DND-41 (cell line): ENCODE results near the gene S100Z.

Experiments used
- ATAC-seq: fragments of 200-7000 bp; cut with Tn5 transposase; 3 replicates; pipeline ENCODE4 v1.9.1; 2021; ENCODE audit warnings: low read depth; ENCODE audit not compliant: insufficient read depth
- DNase-seq: peaks from one replicate; pipeline ENCODE4 v3.0.0-alpha.2; 2020
- H2AFZ ChIP-seq: 2 replicates; pipeline ENCODE4 v1.6.0; 2012; ENCODE audit warnings: low read depth, low read length
- H3K27ac ChIP-seq: 2 replicates; pipeline ENCODE4 v1.5.1; 2012; ENCODE audit warnings: low read length, inconsistent platforms
- H3K27me3 ChIP-seq: fragments of 200-600 bp; sonication (generic); 2 replicates; pipeline ENCODE4 v1.6.0; 2012; ENCODE audit warnings: low read length, mild to moderate bottlenecking, inconsistent platforms; ENCODE audit not compliant: insufficient read depth, poor library complexity
- H3K36me3 ChIP-seq: 2 replicates; pipeline ENCODE4 v1.5.1; 2012; ENCODE audit warnings: low read length, inconsistent platforms; ENCODE audit not compliant: insufficient read depth
- H3K4me1 ChIP-seq: 2 replicates; pipeline ENCODE4 v1.5.1; 2012; ENCODE audit warnings: mild to moderate bottlenecking, low read length; ENCODE audit not compliant: insufficient read depth
- H3K4me2 ChIP-seq: 2 replicates; pipeline ENCODE4 v1.6.0; 2012; ENCODE audit warnings: mild to moderate bottlenecking, moderate library complexity, low read length, inconsistent platforms; ENCODE audit not compliant: insufficient read depth
- H3K4me3 ChIP-seq, 2 experiments: fragments of 200-600 bp in 1 of 2; shearing (Covaris generic) in 1 of 2; 2 replicates each; pipeline ENCODE4 v1.5.1; 2012 to 2016; ENCODE audit warnings: inconsistent platforms in 2 of 2, low read length in 2 of 2, mild to moderate bottlenecking in 2 of 2, low read depth in 1 of 2, moderate library complexity in 1 of 2
- H3K79me2 ChIP-seq: 2 replicates; pipeline ENCODE4 v1.6.0; 2012; ENCODE audit warnings: low read length, inconsistent platforms; ENCODE audit not compliant: insufficient read depth
- H3K9ac ChIP-seq: 2 replicates; pipeline ENCODE4 v1.6.0; 2012; ENCODE audit warnings: low read depth, mild to moderate bottlenecking, inconsistent platforms, low read length, moderate library complexity
- H3K9me3 ChIP-seq: 2 replicates; pipeline ENCODE4 v1.5.1; 2012; ENCODE audit warnings: low read length, moderate library complexity, mild to moderate bottlenecking, inconsistent platforms; ENCODE audit not compliant: insufficient read depth, severe bottlenecking
- H4K20me1 ChIP-seq: 2 replicates; pipeline ENCODE4 v1.6.0; 2012; ENCODE audit warnings: low read length; ENCODE audit not compliant: insufficient read depth
- EZH2 ChIP-seq: IDR thresholded peaks from 3 replicates; pipeline ENCODE4 v1.6.1; 2012; ENCODE audit warnings: borderline replicate concordance, low read depth, mild to moderate bottlenecking, moderate library complexity, low read length, inconsistent platforms; ENCODE audit not compliant: severe bottlenecking
- TF ChIP-seq, protein P1 (sequence below): IDR thresholded peaks from 2 replicates; pipeline ENCODE4 v1.5.1; 2012; ENCODE audit warnings: borderline replicate concordance, low read length, moderate library complexity, mild to moderate bottlenecking; ENCODE audit not compliant: poor library complexity, severe bottlenecking; ENCODE audit errors: extremely low read depth

S100Z gene

DNA sequence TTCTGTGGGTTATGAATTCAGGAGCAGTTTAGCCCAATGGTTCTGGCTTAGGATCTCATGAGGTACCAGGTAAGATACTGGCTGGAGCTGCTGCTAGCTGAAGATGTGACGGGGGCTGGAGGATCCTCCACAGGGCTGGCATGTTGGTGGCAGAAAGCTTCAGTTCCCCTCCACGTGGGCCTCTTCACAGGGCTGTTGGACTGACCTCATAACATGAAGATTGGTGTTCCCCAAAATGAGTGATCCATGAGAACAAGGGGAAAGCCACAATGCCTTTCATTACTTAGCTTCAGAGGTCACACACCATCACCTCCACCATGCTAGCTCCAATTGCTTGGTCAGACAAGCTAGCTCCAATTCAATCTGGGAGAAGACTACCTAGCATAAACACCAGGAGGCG lies 8.5 kb upstream of the S100Z start:
- H2AFZ ChIP-seq, result no peak overlapping the region
- no peak for DNase-seq
- no peaks in the 10 kb centered on the region for H3K27me3 ChIP-seq
- no peaks in the 10 kb centered on the region for H3K79me2 ChIP-seq
- ATAC-seq, result no peak
- no peaks in the 10 kb centered on the region for H4K20me1 ChIP-seq
- H3K36me3 ChIP-seq, result no peaks in the 10 kb centered on the region
- no peak overlapping the region for H3K4me3 ChIP-seq
- H3K9ac ChIP-seq, result no peak overlapping the region
- H3K9me3 ChIP-seq, result no peaks in the 10 kb centered on the region
- no peak overlapping the region for H3K4me2 ChIP-seq
- no peaks in the 10 kb centered on the region for H3K4me1 ChIP-seq
- no peak overlapping the region for H3K27ac ChIP-seq
- TF ChIP-seq EZH2, result no peak

DNA sequence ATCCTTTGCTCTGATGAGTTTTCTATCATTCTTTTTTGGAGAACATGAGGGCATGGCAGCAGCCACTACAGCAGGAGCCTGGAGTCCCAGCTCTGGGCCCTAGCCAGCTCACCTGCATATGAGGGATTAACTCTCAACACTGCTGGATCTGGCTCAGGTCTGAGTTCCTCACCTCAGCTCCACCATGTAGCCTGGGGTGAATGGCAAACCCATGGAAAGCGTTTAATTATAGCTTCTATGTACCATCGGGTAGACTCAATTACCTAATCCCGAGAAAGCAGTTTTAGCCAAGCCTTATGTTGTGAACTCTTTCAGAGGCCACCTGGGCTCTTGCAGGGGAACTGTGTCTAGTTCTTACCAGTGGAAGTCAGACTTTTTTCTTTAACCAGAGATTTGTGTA lies 3.9 kb upstream of the S100Z start:
- no peak for DNase-seq
- Histone ChIP-seq H3K9me3 (no peaks in the 10 kb centered on the region), H3K4me1 (no peaks in the 10 kb centered on the region), H3K4me3 (no peak overlapping the region), H3K27ac (no peak overlapping the region), H3K4me2 (no peak overlapping the region), H3K27me3 (no peaks in the 10 kb centered on the region), H3K9ac (no peak overlapping the region), H3K36me3 (no peaks in the 10 kb centered on the region), H2AFZ (no peak overlapping the region), H4K20me1 (no peaks in the 10 kb centered on the region), H3K79me2 (no peaks in the 10 kb centered on the region)
- no peak for TF ChIP-seq EZH2
- TF ChIP-seq, protein P1, sequence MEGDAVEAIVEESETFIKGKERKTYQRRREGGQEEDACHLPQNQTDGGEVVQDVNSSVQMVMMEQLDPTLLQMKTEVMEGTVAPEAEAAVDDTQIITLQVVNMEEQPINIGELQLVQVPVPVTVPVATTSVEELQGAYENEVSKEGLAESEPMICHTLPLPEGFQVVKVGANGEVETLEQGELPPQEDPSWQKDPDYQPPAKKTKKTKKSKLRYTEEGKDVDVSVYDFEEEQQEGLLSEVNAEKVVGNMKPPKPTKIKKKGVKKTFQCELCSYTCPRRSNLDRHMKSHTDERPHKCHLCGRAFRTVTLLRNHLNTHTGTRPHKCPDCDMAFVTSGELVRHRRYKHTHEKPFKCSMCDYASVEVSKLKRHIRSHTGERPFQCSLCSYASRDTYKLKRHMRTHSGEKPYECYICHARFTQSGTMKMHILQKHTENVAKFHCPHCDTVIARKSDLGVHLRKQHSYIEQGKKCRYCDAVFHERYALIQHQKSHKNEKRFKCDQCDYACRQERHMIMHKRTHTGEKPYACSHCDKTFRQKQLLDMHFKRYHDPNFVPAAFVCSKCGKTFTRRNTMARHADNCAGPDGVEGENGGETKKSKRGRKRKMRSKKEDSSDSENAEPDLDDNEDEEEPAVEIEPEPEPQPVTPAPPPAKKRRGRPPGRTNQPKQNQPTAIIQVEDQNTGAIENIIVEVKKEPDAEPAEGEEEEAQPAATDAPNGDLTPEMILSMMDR, result no peak
- ATAC-seq, result no peak

DNA sequence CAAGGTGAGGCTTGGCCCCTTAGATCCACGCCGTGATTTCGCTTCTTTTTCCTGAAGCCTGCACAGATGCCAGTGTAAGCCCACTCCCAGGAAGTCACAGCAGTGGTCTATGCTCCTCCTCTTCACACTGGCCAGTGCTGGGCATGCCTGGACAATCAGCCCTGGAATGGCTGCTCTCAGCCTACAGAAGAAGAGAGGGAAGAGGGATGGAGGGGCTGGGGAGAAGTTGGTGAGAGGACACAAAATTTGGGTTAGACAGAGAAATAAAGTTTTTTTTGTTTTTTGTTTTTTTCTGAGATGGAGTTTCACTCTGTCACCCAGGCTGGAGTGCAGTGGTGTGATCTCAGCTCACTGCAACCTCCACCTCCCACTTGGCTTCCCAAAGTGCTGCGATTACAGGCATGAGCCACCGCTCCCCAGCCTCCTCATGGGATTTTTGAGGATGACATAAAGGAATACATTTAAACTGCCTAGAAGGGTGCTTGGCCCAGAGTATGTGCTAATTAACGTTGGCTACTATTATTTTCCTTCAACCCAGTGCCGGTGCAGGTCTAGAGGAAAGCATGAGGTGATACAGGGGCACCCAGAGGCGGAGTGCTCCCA lies 830 bp downstream of the S100Z start:
- Histone ChIP-seq H3K36me3 (no peaks in the 10 kb centered on the region), H3K27me3 (no peaks in the 10 kb centered on the region), H3K4me3 (no peak overlapping the region), H4K20me1 (no peaks in the 10 kb centered on the region), H3K4me1 (peaks cover under 1% of the 10 kb centered on the region), H3K4me2 (no peak overlapping the region), H2AFZ (no peak overlapping the region), H3K79me2 (no peaks in the 10 kb centered on the region), H3K9ac (no peak overlapping the region), H3K9me3 (no peaks in the 10 kb centered on the region), H3K27ac (no peak overlapping the region)
- DNase-seq (no peak), ATAC-seq (no peak)
- no peak for TF ChIP-seq EZH2
- TF ChIP-seq, protein P1, result no peak

DNA sequence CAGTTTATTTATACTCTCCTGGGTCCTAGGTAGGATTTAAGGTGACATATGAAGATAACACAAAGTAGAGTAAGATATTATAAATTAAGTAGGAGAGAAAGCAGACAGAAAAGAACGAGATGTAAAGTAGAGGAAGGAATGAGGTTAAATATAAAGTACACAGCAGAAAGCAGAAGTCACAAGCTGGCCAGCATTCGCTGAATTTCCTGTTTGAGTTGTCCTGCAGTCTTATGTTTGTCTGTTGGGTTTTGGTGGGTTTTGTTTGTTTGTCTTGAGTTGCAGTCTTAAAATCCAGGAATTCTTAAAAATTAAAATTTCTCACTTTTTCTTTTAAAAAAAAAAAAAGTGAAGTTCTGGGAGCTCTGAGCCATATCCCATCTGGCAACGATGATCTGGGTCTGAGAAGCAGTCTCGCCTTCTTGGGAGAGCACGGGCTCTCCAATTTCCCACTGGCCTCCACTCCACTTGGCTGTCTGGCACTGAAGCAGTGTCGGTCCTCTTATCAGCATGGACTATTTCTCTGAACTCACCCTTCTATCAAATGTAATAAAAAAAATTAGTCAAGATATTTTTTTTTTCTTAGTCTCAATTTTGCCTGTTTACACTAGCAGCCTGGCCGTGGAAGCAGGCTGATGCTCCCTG lies 2.0 kb downstream of the S100Z start:
- DNase-seq (no peak), ATAC-seq (no peak)
- Histone ChIP-seq H3K27me3 (no peaks in the 10 kb centered on the region), H3K79me2 (no peaks in the 10 kb centered on the region), H3K9me3 (no peaks in the 10 kb centered on the region), H3K27ac (no peak overlapping the region), H4K20me1 (no peaks in the 10 kb centered on the region), H2AFZ (no peak overlapping the region), H3K9ac (no peak overlapping the region), H3K4me3 (no peak overlapping the region), H3K4me2 (no peak overlapping the region), H3K4me1 (peaks cover 8% of the 10 kb centered on the region), H3K36me3 (no peaks in the 10 kb centered on the region)
- no peak for TF ChIP-seq EZH2
- TF ChIP-seq, protein P1, result no peak
